HUDEP-2 (cell line): Measurements from ENCODE around the gene CCL27.
A peak's percentile ranks its signal among the peaks of the same experiment; 100 is the strongest.

Experiments used
- DNase-seq, 76 experiments: peaks; one replicate each; lab custom pipeline; 2025; ENCODE audit not compliant: unreplicated experiment in 76 of 76; lab: John Stamatoyannopoulos, UW

The CCL27 gene, protein sequence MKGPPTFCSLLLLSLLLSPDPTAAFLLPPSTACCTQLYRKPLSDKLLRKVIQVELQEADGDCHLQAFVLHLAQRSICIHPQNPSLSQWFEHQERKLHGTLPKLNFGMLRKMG

DNA sequence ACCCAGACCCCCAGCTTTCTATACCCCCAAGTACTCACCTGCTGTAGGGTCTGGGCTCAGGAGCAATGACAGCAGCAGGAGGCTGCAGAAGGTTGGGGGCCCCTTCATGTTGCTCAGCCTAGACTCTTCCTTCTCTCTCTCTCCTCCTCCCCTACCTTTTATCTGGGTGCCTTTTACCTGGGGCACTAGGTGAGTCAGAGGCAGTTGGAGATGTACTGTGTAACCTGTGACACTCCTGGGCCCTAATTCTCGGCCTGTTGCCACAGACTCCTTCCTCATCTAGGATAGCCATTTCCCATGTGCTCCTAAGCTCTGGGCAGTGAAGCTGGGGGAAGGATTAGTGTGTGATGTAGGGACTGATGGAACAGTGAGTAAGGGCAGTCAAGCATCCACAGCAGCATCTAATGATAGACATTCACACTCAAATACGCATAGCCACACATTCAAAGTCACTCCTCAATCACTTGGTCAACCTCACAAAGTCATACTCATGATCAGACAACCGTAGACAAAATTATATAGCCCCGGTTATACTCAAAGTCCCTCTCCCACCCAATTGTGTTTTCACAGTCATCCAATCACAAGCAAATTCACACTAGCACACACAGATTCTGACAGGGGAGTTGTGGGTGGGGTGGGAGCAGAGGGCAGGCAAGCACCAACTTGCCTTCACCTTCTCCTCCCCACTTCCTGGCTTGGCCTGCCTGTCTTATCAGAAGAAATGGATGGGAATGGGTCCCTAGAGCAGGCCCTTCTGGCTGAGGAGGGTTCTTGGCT is at the start of gene CCL27:
TSS of gene CCL27 (minus strand) at position 132 of the 777 bp plus-strand sequence. CDS start at position 108, 24 bp downstream.
- DNase-seq, result no peak

DNA sequence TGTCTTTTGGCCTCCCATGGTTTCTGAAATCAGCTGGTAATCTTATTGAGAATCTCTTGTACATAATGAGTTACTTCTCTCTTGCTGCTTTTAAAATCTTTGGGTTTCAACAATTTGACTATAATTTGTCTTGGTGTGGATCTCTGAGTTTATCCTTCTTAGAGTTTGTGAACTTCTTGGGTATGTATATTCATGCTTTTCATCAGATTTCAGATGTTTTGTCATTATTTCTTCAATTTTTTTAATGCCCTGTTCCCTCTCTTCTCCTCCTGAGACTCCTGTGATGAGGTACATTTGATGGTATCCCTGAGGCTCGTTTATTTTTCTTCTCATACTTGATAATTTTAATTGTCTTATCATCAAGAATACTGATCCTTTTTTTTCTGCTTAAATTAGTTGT is 49.7 kb upstream of the CCL27 start:
- no peak for DNase-seq

DNA sequence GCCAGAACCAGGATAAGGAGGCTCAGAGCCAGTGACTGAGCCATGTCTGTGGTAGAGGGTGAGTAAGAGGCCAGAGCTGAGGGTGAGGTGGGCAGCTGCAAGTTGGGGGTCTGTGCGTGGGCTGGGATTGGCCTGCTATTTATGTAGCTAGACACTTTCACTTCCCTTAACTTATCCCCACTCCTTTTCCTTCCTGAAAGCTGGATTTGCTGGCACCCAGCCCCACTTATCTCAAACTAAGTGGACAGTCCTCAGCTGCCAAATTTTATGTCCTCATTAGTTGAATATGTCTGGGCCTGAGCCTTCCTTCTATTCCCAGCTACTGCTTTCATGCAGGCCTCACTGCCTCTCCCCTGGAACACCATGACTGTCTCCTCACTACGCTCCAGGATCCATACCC is 47.6 kb upstream of the CCL27 start, which contains the start of gene CCL21:
TSS of gene CCL21 (minus strand) at position 114 of the 400 bp plus-strand sequence. CDS start at position 44, 70 bp downstream.
- no peak for DNase-seq

DNA sequence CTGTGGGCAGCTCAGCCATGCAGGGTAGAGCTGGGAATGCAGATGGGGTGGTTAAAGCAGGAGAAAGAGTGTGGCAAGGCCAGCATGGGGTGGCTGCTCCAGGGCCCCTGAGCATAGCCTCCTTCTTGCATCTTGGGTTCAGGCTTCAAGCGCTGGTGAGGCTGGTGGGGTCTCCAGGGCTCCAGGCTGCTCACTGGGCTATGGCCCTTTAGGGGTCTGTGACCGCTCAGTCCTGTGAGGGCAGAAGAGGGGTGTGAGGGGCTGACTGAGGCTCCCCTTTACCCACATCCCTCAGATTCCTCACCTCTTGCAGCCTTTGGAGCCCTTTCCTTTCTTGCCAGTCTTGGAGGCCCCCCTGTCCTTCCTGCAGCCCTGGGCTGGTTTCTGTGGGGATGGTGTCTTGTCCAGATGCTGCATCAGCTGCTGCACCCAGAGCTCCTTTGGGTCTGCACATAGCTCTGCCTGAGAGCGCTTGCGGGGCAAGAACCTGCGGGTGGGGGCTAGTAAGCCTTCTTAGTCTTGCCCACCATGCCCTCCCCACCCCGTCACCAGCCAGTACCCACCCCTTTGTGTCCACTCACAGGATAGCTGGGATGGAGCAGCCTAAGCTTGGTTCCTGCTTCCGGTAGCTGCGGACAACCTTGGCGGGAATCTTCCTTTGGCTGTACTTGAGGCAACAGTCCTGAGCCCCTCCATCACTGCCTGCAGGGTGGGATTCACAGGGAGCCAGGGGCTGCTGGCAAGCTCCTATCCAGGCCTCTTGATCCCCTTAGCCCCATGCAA is 46.9 kb upstream of the CCL27 start:
- no peak for DNase-seq

DNA sequence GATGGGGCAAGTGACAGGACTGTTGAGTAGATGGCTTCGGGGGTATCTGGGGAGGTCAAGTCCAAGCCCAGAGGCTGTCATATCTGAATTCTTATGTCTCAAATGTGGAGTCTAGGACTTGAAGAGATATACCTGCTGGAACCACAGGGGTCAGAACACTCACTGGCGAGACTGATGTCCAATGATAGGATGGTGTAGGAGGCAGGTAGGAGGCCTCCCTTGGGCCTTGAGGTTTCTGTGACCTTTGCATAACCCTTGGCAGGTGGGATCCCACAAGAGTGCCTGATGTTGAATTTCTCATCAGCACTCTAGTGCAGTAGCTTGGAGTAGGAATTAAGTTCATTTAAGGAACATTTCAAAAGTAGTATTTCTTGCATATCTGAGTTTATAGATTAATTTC is 44.7 kb upstream of the CCL27 start:
- no peak for DNase-seq

DNA sequence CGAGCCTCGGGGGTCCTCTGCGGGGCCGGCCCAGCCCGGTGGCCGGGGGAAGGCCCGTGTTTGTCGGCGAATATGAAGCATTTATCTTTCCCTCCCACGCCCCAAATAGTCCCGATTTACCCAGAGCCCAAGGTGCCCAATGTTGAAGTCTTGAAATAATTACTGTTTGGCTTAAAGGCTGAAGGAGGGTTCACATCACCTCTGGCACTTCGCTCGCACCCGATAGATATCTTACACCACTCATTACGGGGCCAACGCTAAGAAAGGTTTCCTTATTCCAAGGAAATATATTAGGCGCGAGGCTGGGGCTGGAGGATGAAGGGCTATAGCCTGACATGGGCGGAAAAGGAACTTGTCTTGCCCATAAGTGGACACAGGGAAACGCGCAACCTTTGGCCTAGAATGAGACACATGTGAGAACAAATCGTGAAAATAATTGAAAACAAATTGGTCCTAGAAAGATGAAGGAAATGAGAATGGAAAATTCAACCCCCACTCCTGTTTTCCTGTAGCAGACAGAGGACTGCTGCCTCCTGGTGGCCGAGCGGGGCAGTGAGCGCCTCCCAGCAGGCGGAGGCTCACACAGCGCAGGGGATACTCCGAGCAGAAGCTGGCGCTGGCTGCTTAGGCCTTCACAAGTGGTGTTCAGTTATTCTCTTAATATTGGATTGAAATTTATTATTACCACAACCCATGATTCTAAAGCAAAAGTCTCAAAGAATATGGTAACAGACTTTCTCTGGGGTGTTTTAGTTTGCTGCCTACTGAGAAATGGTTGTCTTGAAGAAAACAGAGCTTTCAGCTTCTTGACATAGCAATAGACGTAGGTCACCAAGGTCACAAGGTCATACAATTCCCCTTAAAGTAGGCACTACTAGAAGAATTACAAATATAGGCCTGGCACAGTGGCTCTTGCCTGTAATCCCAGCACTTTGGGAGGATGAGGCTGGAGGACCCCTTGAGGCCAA is 39.6 kb upstream of the CCL27 start:
- peak in 69 of 76 experiments; percentile 5 to 84 (median 53) for DNase-seq

DNA sequence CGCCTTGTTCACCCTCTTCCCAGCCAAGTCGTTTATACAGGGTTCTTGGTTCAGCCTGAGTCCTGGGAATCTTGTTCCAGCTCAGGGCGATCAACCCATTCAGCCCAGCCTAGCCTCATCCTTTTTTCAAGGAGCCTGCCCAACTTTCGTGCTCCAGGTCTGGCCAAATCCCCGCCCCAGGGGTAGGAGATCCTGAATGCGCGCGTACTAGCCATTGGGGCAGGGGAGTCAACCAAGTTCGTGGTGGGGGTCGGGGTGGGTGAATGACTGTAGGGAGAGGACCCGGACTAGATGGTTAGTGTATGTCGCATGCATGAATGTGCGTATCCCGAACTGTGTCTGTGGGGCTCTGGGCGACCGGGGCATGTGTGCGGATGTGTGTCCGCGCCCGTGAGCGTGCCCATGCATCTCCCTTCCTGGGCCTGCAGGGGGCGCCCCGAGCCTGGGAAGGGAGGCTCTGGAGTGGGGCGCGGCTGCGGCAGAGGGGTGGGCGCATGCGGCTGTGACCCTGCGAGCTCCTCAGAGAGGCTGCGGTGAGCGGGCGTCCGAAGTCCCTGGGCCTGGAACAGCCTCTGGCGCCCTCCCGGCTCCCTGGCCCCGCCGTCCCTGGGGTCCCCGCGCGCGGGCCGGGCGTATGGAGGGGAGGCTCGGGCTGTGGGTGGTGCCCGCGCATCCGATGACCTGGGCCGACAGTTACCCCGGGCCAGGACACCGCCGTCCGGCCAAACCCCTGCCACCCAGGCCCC is 38.7 kb upstream of the CCL27 start:
- peak in 52 of 76 experiments; percentile 1 to 60 (median 34) for DNase-seq

DNA sequence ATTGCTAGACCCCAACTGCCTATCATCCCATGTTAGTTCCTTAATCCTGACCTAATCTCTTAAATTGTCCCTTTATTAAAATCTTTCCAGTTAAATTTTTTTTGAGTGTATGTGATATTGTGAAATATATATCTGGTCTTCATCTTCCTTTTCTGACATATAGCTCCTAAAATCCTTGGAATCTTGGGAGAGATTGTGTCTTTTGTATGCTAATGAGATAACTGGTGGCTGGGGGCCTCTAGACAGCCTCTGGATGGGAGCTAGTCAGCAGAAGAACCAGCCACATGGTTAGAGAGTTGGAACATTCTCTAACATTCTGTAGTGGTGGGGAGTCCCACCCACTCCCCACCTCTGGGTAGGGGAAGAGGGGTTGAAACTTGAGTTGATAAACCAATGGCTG is 32.4 kb upstream of the CCL27 start:
- no peak for DNase-seq

DNA sequence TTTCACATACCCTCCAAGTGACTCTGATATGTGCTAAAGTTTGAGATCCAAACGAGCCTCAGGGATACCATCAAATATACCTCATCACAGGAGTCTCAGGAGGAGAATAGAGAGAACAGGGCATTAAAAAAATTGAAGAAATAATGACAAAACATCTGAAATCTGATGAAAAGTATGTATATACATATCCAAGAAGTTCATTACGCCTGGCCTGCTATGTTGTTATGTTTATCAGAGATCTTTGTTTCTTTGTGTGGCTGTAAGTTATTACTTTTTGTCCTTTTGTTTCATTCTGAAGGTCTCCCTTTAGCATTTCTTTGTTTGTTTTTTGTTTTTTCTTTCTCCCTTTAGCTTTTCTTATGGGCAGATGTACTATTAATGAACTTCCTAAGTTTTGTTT is 31.1 kb upstream of the CCL27 start:
- DNase-seq, result no peak

DNA sequence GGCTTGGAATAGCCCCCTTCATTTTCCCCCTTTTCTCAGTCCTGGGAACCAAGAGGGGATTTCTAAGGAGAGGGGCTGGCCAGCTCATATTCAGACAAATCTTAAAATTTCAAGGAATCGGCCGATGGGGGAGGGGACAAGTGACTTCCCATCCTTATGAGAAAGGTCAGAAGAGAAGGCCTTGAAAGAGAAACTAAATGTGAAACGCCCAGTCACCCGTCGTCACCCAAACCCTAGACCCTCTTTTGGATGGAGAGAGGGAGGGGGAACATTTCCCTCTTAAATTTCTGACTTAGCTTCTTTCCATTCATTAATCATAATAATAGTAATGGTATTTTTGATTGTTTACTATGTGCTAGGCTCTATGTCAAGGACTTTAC is 29.5 kb upstream of the CCL27 start:
- no peak for DNase-seq

DNA sequence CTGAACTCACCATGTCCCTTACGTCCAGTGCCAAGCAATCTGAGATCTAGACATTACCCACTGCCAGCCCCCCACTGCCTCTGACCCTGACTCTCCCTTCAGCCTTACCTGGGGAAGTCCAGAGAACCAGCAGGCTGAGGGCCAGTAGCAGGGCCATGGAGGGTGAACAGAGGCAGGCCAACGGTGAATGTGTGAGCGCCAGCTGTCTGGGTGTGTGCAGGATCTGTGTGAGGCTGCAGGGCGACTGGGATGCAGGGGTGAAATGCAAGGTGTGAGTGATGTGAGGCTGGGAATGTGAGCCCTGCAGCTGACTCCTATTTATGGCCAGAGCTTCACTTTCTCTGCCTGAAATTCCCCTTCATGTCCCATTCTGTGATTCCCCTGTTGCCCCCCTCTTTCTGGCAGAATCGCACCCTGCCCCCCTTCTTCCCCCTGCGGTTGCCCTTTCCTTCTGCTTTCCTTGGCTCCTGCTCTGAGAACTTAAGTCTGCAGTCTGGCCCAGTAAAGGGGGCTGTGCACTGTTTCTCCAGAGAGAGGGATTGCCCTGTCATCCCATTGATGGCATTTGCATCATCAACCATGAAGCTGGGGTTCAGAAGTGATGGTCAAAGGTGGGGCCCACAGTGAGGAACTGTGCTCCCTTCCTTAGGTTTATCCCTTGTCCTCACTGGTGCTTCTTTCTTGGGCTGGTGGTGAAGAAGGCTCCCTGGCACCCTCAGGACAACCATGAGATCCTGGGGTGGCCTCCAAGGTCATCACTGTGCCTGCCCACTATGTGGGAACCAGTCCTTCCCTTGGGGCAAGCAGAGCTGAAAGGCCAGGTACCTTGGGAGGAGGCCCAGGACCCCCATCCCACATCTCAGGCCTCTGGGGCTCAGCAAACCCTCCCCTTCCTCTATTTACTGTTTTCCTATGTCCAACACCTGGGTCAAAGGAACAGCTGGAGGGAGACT is 28.8 kb upstream of the CCL27 start, which contains the start of gene CCL19:
TSS of gene CCL19 (minus strand) at position 294 of the 953 bp plus-strand sequence. CDS start at position 157, 137 bp downstream.
- no peak for DNase-seq

DNA sequence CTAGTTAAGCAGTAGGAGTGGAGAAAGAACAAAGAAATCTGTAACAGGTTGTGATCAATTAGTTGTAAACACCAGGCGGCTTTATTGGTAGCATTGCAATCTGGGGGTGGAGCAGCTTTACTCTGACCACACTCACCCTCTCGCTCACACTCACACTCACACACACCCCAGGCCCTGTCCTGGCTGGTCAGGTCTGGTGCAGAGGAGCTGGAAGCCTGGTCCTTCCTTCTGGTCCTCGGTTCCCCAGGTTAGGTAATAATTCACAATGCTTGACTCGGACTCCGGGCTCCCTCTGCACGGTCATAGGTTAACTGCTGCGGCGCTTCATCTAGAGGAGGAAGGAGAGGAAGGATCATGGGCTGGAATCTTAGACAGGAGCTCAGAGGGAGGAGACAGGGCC is 27.1 kb upstream of the CCL27 start:
- DNase-seq, result no peak

DNA sequence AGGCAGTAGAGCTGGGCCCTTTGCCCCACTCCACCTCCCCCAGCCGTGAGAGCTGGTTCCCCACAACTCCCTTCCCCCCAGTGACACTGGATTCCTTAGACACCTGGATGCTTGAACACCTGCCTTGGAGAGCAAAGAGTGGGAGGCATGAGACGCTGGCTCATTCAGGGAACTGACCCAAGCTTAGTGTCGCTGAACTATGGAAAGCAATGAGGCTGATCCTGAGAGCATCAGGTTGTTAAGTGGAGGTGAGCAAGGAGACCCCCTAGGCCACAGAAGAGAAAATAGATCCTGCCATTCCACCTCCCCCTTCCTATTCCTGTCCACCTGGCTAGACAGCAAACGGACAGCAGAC is 26.6 kb upstream of the CCL27 start:
- no peak for DNase-seq

DNA sequence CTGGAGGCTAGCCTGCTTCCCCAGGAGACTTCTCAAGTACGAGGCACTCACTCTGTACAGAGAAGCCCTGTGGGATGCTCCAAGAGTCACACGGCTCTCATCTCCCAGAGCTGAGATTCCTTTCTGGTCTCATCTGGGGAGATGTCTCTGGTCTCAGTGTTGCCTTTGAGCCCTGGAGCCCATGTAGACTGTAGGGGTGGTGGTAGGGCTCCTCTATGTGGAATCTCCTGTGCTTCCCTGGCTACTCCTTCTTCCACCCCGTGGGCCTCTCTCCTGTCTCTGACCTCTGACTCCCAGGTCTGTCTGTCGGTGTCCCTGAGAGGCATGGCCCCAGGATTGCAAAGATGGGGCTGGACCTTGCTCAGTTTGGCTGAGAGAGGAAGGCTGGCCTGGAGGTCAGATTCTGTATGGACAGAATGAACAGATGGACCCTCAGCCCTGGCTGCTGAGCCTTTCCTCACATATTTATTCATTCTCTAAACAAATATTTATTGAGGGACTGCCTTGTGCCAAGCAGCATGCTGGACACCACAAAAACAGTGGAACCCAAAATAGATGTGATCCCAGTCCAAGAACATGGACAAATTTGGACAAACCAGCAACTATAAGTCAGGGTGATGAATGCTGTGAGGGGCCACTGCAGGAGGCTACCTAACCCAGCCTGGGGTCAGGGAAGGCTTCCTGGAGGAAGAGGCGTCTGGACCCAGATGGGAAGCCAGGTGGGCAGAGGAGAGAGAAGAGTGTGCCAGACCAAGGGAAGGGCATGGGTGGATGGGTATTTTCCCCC is 26.1 kb upstream of the CCL27 start:
- no peak for DNase-seq

DNA sequence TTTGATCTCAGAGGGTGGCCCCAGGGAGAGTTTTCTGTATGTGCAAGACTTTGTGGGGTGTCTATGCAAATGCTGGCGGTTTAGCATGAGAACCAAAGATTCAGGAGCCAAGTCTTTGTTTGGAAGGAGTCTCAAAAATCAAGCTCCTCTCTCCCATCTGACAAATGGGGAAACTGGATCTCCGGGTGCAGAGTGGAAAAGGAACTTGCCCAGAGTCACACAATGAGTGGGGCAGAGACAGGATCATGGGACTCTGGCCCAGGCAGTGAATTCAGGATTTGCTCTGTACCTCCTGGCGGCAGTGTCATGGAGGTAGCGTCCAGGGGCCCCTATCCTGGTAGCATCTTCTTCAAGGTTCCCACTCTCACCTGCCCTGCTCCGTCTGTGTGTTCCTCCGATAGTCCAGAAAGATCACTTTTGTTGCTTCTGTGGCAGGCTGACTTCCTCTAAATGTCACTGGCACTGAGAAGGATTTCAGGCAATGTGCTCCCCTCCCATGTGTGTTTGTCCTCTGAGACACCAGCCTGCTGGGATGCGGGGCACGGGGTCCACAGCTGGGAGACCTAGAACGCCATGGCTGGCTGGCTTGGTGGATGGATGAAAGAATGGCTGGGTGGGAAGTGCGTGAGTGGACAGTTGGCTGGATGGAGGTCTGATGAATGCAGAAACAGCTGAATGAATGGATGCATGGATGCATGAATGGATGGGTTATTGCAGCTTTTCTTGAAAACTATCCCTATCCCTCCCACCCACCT is 25.0 kb upstream of the CCL27 start:
- no peak for DNase-seq

DNA sequence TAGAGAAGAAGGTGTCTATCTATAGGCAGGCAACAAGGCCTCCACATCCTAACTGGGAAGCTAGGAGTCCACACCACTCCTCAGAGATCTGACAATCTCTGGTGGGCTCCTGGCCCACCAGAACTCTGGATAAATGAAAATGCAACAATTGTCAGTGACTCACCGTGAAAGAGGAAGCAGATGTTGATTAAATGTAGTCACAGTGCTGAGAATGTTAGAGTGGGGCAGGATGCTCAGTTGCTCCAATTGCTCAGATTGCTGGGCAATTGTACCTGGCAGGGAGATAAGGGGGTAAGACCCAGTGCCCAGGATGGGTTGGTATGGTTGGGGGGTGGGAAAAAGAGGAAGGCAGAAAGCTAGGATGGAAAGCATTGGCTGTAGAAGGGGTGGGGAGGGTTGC is 24.3 kb upstream of the CCL27 start:
- DNase-seq, result no peak

DNA sequence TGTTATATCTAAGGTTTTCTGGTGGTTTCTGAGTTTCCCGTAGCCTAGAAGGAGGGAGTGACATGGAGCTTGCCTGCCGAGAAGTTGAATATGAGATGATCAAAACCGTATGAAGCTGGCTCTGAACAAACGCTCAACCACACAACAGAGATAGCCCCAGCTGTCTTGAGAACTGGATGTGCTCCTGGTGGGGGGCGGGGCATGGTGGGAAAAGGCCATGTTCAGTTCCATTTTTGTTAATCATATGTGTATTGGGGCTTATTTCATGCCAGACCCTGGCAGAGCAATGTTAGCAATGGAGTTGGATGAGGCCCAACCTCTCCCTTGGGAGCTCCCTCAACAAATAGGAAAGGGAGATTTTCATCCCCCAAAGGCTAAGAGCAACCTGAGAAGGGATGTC is 23.8 kb upstream of the CCL27 start:
- DNase-seq, result no peak
